ENCODE results near the gene CACNA1A. TPM values are rescaled to one million over a fixed set of nuclear protein-coding genes. Genes with fewer than 3 reads are reported as not detected.

The CACNA1A gene
- total and polyA plus RNA-seq, 2 of the 13 experiments (the other 11 are each of a cell fraction or from before 2014, with no cell fraction given): not detected

DNA sequence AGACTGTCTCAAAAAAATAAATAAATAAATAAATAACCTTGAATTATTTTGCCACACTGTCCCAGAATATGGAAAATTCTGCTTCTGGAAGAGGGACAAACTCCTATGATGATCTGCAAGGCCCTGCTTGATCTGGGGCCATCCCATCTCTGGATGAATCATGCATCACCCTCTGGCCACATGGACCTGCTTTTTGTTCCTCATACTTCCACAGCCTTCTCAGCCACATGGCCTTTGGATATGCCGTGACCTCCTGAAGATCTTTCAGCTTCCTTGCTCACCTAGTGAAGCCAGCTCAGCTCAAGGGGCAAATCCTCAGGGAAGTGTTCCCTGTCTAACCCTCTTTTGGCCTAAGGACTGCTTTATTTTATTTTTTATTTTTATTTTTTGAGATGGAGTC lies 345.7 kb downstream of the CACNA1A start:
- Histone ChIP-seq H3K27me3 (ENCODE audit: control insufficient read depth in 1 of 2, insufficient read depth in 2 of 2, low read length in 2 of 2) (no peaks in the 10 kb centered on the region), H3K9me3 (ENCODE audit: low read length) (no peaks in the 10 kb centered on the region), H3K36me3 (replicated peaks in 1 of 2; ENCODE audit: control insufficient read depth in 1 of 2, insufficient read depth in 2 of 2, low read length in 2 of 2) (no peaks in the 10 kb centered on the region), H3K27ac (ENCODE audit: extremely low read length, insufficient read depth, low read length) (no peak overlapping the region), H4K20me1 (ENCODE audit: insufficient read depth, low read length) (no peaks in the 10 kb centered on the region), H3K4me1 (ENCODE audit: insufficient read depth, low read length) (peaks cover 49% of the 10 kb centered on the region), H3K9ac (ENCODE audit: insufficient read depth, low read depth, low read length) (no peak overlapping the region), H3K4me2 (ENCODE audit: low read depth, low read length) (no peak overlapping the region), H2AFZ (ENCODE audit: low read length) (no peak overlapping the region), H3K4me3 (replicated peaks in 1 of 3; ENCODE audit: insufficient read depth in 1 of 3, low read depth in 2 of 3, low read length in 3 of 3) (no peak overlapping the region), H3K79me2 (ENCODE audit: insufficient read depth, low read length) (no peaks in the 10 kb centered on the region)
- no peak for ATAC-seq
- intact Hi-C loops (cut with micrococcal nuclease; ENCODE audit: unreplicated experiment) (no loop called here), in situ Hi-C loops (cut with HindIII; ENCODE audit: extremely low pct_ligation_motif_present, low pct_unique_long_range_greater_than_20kb) (no loop called here)
- no peak for TF ChIP-seq BORCS8-MEF2B (CRISPR knock-in tag; IDR thresholded peaks at IDR 0.05)
- peak; percentile 34; the same call in 1 of the 2 replicates for TF ChIP-seq SAP130 (CRISPR knock-in tag; IDR thresholded peaks at IDR 0.05; ENCODE audit: low read depth)
- TF ChIP-seq FOSL2 (CRISPR knock-in tag; IDR thresholded peaks at IDR 0.05): peak; percentile 47; the same call in 1 of the 2 replicates
- no peak for TF ChIP-seq RORA (CRISPR knock-in tag; IDR thresholded peaks at IDR 0.05)
- peak; percentile 30; the same call in 1 of the 2 replicates for TF ChIP-seq MAX (IDR thresholded peaks at IDR 0.05)
- no peak for TF ChIP-seq ZNF607 (CRISPR knock-in tag; IDR thresholded peaks at IDR 0.05; ENCODE audit: borderline replicate concordance)
- POLR2A ChIA-PET: interaction anchor here (10.2 kb wide), 1 partner anchor 8 kb away, joined by 108 read pairs; no protein-coding TSS in a partner anchor
- WGBS (ENCODE audit: low lambda C conversion rate): 88% methylated on average over 1 of the region's 1 CpG
- FAIRE-seq: no peak
- no TSS peak for BruUV-seq (replicated peaks)
- no peak for DNase-seq (ENCODE audit: low spot score)
- CTCF ChIA-PET (ENCODE audit: low intra/inter-chr PET ratio, low total read pairs): no interaction called here

- H3K4me1 ChIP-seq (ENCODE audit: insufficient read depth, low read length): peaks cover 48% of the 10 kb centered on the region
- FAIRE-seq (no peak), DNase-seq (ENCODE audit: low spot score) (no peak), ATAC-seq (no peak)
- no peak overlapping the region for H2AFZ ChIP-seq (ENCODE audit: low read length)
- ChIA-PET POLR2A (no interaction called here), CTCF (ENCODE audit: low intra/inter-chr PET ratio, low total read pairs) (no interaction called here)
- H3K27me3 ChIP-seq (ENCODE audit: control insufficient read depth in 1 of 2, insufficient read depth in 2 of 2, low read length in 2 of 2): no peaks in the 10 kb centered on the region
- 88% methylated on average over 3 of the region's 3 CpGs for WGBS (ENCODE audit: low lambda C conversion rate)
- intact Hi-C loops (cut with micrococcal nuclease; ENCODE audit: unreplicated experiment) (no loop called here), in situ Hi-C loops (cut with HindIII; ENCODE audit: extremely low pct_ligation_motif_present, low pct_unique_long_range_greater_than_20kb) (no loop called here)
- peaks cover 6% of the 10 kb centered on the region for H3K79me2 ChIP-seq (ENCODE audit: insufficient read depth, low read length)
- H3K4me2 ChIP-seq (ENCODE audit: low read depth, low read length): no peak overlapping the region
- H3K9ac ChIP-seq (ENCODE audit: insufficient read depth, low read depth, low read length): no peak overlapping the region
- no peak overlapping the region for H3K27ac ChIP-seq (ENCODE audit: extremely low read length, insufficient read depth, low read length)
- no peaks in the 10 kb centered on the region for H3K36me3 ChIP-seq (replicated peaks in 1 of 2; ENCODE audit: control insufficient read depth in 1 of 2, insufficient read depth in 2 of 2, low read length in 2 of 2)
- H3K9me3 ChIP-seq (ENCODE audit: low read length): no peaks in the 10 kb centered on the region
- no TSS peak for BruUV-seq (replicated peaks)
- no peaks in the 10 kb centered on the region for H4K20me1 ChIP-seq (ENCODE audit: insufficient read depth, low read length)
- H3K4me3 ChIP-seq (replicated peaks in 1 of 3; ENCODE audit: insufficient read depth in 1 of 3, low read depth in 2 of 3, low read length in 3 of 3): no peak overlapping the region
- no peak for TF ChIP-seq HNF4G (IDR thresholded peaks at IDR 0.05; ENCODE audit: borderline replicate concordance, low read depth, low read length)
- no peak for TF ChIP-seq HNF4G (CRISPR knock-in tag; IDR thresholded peaks at IDR 0.05; ENCODE audit: borderline replicate concordance, low read depth)
- TF ChIP-seq ZNF879 (CRISPR knock-in tag; IDR thresholded peaks at IDR 0.05): no peak
- no peak for TF ChIP-seq HNRNPK (IDR thresholded peaks at IDR 0.05; ENCODE audit: low read depth, low read length, poor library complexity, severe bottlenecking)
- TF ChIP-seq, protein P1, sequence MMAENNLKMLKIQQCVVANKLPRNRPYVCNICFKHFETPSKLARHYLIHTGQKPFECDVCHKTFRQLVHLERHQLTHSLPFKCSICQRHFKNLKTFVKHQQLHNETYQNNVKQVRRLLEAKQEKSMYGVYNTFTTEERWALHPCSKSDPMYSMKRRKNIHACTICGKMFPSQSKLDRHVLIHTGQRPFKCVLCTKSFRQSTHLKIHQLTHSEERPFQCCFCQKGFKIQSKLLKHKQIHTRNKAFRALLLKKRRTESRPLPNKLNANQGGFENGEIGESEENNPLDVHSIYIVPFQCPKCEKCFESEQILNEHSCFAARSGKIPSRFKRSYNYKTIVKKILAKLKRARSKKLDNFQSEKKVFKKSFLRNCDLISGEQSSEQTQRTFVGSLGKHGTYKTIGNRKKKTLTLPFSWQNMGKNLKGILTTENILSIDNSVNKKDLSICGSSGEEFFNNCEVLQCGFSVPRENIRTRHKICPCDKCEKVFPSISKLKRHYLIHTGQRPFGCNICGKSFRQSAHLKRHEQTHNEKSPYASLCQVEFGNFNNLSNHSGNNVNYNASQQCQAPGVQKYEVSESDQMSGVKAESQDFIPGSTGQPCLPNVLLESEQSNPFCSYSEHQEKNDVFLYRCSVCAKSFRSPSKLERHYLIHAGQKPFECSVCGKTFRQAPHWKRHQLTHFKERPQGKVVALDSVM (CRISPR knock-in tag; IDR thresholded peaks at IDR 0.05): peak; percentile 77
- peak; percentile 81 for TF ChIP-seq ZNF121 (CRISPR knock-in tag; IDR thresholded peaks at IDR 0.05)
- no peak for TF ChIP-seq CHD4 (IDR thresholded peaks at IDR 0.05; ENCODE audit: borderline replicate concordance, low read length)
Observed at GRCh38 chr19:13159713-13160112, 346.6 kb downstream of the CACNA1A start.

All from HepG2 (cell line).